SK-N-SH (cell line): ENCODE results near the gene SPINK9.

Experiments
- CTCF ChIP-seq: fragments of 200-600 bp; sonication (generic); IDR thresholded peaks from 2 replicates; pipeline ENCODE4 v1.6.1; 2017; ENCODE audit warnings: antibody characterized with exemption, mild to moderate bottlenecking, moderate library complexity
- REST ChIP-seq: IDR thresholded peaks from 2 replicates; pipeline ENCODE4 v1.6.1; 2012; ENCODE audit warnings: mild to moderate bottlenecking, low read depth, low read length, moderate library complexity

- TF ChIP-seq CTCF = no peak
- no peak for TF ChIP-seq REST
These were observed 18.3 kb downstream of the SPINK9 start for GRCh38 chr5:148353634-148354033.
